HG02588 (cell line): ENCODE data around the gene MT2A.

Experiments used
- ATAC-seq: cut with Tn5 transposase; IDR thresholded peaks from one replicate; pipeline ENCODE4 v1.9.1; 2021; ENCODE audit warnings: mild to moderate bottlenecking, moderate library complexity; ENCODE audit not compliant: unreplicated experiment

The MT2A gene

GRCh38 chr16:56636616-56637413 lies 28.4 kb downstream of the MT2A start:
- ATAC-seq = no peak

- no peak for ATAC-seq
Observed at GRCh38 chr16:56637814-56638750, 29.7 kb downstream of the MT2A start, which contains the start of gene MT1A. TSS of gene MT1A (plus strand) at chr16:56638666. CDS start at chr16:56638739, 73 bp downstream.

GRCh38 chr16:56639045-56639444 lies 30.7 kb downstream of the MT2A start:
- no peak for ATAC-seq

GRCh38 chr16:56640076-56640475 lies 31.7 kb downstream of the MT2A start:
- no peak for ATAC-seq

GRCh38 chr16:56641166-56641565 lies 32.8 kb downstream of the MT2A start:
- ATAC-seq = no peak

- peak; percentile 82 for ATAC-seq
Observed at GRCh38 chr16:56643080-56643778, 34.8 kb downstream of the MT2A start.

GRCh38 chr16:56643833-56644232 lies 35.4 kb downstream of the MT2A start:
- ATAC-seq = no peak

GRCh38 chr16:56645311-56645710 lies 36.9 kb downstream of the MT2A start:
- no peak for ATAC-seq

GRCh38 chr16:56645838-56646237 lies 37.5 kb downstream of the MT2A start:
- no peak for ATAC-seq

- no peak for ATAC-seq
Observed at GRCh38 chr16:56647641-56648431, 39.5 kb downstream of the MT2A start.

- ATAC-seq = no peak
Observed at GRCh38 chr16:56649271-56649670, 40.9 kb downstream of the MT2A start.

GRCh38 chr16:56649820-56650219 lies 41.4 kb downstream of the MT2A start:
- no peak for ATAC-seq

- ATAC-seq = no peak
Observed at GRCh38 chr16:56651586-56651985, 43.2 kb downstream of the MT2A start, which contains the start of gene MT1B. TSS of gene MT1B (plus strand) at chr16:56651886. CDS start at chr16:56651954, 68 bp downstream.

GRCh38 chr16:56652600-56652999 lies 44.2 kb downstream of the MT2A start:
- no peak for ATAC-seq

GRCh38 chr16:56653218-56653617 lies 44.8 kb downstream of the MT2A start:
- ATAC-seq = no peak

GRCh38 chr16:56657555-56658326 lies 49.4 kb downstream of the MT2A start, which contains the start of gene MT1F:
TSS of gene MT1F (plus strand) at chr16:56657959. CDS start at chr16:56658059, 100 bp downstream.
- ATAC-seq = no peak

- no peak for ATAC-seq
Observed at GRCh38 chr16:56658327-56658875, 50.0 kb downstream of the MT2A start.
